Activated gamma-delta T cell treated with anti-CD3 and anti-CD28 coated beads, Interleukin-2, amount 50 U/mL, for 16 hours (primary cell): Measurements from ENCODE around the gene ZNF99.
"Not testable (repeated sequence)": the region's sequence is repeated elsewhere in the genome, so short reads cannot be mapped to it uniquely, and the experiment has no call there.

Experiments
- DNase-seq: peaks from one replicate; pipeline ENCODE4 v3.0.0-alpha.2; 2020; ENCODE audit warnings: low read depth

Gene ZNF99

DNA sequence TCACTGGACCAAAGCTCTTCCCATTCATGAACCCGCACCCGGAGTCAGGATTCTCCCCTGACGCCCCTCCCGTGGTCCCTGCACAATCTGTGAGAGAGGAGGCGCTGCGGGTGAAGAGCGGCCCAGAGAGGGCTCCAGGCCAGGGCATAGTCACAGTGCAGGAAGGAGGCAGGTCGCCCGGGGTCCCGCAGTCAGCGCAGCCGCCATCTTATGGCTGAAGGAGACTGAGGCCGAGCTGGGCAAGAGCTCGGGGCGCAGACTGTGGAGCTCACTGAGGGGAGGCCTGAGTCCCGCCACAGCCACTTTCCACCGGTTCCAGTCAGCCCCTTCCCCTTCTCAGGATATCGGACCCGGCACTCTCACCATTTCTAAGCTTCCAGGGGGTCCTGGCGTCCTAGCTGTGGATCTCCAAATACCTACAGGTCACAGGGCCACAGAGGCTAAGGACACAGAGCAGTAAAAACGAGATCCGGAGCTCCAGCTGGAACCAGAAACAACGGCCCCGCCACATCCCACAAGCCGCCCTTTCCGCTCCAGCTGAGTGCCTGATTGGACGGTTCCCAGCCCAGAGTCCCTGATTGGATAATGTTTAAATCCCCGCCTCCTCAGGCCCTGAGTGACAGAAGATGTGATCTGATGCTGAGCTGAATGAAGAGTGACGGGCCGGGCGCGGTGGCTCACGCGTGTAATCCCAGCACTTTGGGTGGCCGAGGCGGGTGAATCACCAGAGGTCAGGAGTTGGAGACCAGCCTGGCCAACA, at the start of gene ZNF99:
ZNF99 (minus strand) TSS at position 501 of the 760 bp plus-strand sequence; CDS start at position 366, 135 bp downstream.
- no peak for DNase-seq

DNA sequence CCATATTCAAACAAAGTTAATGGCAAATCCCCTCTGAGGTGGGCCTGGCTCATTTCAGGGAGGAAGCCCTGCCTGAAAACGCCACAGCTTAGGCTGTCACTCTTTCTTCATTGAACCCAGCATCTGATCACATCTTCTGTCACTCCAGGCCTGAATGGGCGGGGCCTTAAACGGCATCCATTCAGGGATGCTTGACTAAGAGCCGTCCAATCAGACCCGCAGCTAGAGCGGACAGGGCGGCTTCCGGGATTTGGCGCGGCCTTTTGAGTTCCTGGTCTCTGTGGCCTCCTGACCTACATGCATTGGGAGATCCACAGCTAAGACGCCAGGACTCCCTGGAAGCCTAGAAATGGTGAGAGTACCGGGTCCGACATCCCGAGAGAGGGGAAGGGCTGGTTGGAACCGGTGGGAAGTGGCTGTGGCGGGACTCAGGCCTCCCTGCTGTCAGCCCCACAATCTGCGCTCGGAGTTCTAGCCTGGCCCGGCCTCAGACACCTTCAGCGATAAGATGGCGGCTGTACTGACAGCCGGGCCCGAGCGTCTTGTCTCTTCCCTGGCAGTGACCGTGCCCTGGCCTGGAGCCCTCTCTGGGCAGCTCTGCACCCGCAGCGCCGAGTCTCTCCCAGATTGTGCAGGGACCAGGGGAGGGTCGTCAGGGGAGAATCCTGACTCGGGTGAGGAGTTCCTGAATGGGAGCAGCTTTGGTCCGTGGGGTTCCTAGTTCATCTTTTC, 48.2 kb upstream of the ZNF99 start, which contains the start of gene ZNF723:
ZNF723 (plus strand) TSS at position 261 of the 732 bp plus-strand sequence; CDS start at position 350, 89 bp downstream.
- DNase-seq = no peak

DNA sequence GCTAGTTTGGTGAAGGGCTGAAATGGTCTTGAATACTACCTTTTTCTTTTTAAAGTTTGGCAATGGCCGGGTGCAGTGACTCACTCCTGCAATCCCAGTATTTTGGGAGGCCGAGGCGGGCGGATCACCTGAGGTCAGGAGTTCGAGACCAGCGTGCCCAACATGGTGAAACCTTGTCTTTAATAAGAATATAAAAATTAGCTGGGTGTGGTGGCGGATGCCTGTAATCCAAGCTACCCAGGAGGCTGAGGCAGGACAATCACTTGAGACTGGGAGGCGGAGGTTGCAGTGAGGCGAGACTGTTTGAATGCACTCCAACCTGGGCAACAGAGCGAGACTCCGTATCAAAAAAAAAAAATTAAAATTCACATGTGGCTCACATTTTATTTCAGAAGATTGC, 47.3 kb upstream of the ZNF99 start:
- no peak for DNase-seq

DNA sequence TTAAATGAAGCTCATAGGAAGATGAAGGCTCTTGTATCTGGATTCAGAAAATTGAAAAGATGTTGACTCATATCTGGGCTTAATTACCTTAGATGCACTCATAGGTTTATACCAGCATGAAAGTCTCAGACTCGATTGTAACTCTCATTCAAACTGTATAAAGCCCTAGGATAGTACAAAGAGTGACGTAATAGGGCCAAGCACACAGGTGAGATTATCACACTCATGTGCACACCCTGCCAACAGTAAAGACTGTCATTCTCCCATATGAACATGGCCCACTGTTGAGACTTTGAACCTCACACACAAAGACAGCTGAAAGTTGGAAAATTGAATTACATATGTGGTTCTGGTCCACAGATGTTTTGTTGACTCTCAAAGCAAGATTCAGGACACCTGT, 30.2 kb upstream of the ZNF99 start:
- no peak for DNase-seq

DNA sequence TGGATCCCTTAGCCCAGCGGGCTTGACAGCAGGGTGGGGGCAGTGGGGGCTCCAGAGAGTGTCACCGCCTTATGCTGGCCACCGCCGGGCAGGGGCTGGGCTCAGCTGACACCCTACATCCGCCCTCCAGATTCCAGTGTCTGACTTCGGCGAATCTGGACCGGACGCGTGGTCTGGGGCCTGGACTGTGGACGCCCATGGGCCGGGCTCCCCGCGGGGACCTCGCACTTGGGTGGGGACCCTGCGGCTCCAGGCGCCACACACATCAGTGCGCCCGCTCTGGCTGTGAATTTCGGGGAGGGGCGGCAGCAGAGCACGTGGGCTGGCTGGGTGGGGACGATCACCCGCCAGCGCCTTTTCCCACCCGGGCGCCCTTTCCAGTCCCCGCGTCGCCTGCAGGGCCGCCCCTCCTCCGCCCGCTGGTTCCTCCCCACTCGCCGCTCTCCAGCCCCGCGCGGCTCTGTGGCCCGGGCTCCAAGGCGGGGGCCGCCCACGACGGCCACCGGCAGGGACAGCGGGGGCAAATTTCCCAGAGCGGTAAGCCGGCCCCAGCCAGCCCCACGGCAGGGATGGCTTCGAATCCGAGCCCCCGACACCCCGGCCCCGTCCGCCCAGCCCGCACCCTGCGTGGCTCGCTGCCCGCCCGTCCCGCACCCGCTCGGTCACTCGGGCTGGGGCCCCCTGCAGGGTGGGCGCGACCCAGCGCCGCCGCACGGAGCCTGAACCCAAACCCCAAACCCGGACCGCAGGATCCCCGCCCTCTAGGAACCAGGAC, 23.3 kb upstream of the ZNF99 start:
- DNase-seq = no peak

DNA sequence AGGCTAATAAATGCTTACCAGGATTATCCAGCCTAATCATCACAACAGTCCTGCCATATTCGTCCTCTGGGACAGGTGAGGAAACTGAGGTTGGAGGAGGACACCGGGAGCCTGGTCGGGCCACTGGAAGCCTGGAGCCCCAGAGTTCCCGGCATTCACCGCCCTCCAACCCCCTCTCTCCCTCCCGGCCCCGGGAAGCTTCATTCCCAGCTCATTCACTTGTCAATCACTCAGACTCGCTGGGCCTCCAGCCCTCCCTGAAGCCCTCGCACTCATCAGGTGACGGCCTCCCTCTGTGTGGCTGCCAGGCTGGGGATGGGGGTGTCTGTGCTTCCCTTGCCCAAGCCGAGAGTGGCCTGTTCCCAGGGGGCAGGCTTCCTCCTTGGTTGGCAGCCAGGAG, 22.5 kb upstream of the ZNF99 start:
- DNase-seq = no peak

DNA sequence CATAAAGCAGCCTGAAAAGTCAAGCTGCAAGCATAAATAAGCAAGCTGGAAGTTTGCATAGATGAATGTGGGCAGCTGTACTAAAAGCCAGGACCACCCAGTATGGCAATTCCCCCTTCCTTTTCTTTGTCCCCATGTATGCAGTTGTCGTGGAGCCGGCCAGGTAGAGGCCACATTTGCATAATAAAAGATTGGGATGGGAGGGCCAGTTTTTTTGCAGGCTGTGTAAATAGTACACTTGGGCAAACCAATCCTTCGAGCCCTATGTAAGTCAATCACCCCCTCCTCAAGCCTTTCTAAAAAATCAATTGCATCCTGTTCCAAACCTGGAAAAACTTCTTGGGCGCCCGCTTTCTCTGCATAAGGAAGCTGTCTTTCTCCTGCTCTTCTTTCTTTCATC, 13.1 kb upstream of the ZNF99 start:
- no peak for DNase-seq

DNA sequence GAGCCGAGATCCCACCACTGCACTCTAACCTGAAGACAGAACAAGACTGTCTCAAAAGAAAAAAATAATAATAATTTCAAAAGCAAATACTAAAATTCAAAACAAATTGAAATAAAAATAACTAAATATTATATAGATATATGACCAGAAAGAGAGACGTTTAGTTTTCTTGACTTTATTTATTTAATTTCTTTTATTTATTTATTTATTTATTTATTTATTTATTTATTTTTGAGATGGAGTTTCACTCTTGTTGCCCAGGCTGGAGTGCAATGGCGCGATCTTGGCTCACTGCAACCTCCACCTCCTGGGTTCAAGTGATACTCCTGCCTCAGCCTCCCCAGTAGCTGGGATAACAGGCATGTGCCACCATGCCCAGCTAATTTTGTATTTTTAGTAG, 8.9 kb upstream of the ZNF99 start:
- not testable (repeated sequence) for DNase-seq

DNA sequence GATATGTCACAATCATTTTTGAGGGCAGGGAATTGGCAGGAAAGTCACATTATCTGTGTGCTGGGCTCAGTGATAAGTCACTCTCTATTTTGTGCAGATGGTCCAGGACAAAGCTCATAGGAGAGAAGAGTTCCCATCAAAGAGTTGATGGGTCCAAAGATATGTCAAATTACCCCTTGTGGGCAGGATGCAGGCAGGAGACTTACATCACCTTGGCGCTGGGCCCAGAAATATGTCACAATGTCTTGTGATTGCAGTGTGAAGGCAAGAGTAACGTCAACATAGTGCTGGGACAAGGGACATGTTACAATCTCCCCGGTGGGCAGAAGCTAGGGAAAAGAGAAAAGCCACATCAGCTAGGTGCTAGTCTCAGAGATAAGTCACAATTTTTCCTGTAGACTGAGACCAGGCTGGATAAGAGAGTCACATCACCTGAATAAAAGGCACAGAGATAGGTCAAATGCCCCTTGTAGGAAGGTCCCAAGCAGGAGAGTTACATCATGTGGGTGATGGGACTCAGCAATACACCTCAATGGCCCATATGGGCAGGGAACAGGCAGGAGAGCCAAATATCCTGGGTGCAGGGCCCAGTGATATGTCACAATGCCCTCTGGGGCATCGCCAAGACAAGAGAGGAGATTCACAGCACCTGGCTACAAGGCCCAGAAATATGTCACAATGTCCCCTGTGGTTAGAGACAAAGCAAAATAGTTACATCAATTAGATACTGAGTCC, 47.9 kb downstream of the ZNF99 start:
- no peak for DNase-seq

DNA sequence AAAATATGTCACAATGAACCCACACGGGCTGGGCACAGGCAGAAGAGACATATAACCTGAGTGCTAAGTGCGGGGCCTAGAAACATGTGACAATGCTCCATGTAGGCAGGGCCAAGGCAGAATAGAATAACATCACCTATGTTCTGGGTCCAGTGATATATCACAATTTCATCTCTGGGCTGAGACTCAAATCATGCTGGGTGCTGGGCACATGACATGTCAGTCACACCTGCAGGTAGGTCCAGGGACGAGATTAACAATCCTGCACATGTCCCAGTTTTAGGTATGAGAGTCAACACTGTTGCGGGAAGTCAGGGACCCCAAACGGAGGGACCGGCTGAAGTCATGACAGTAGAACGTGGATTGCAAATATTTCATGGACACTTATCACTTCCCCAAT, 50.3 kb downstream of the ZNF99 start:
- no peak for DNase-seq

DNA sequence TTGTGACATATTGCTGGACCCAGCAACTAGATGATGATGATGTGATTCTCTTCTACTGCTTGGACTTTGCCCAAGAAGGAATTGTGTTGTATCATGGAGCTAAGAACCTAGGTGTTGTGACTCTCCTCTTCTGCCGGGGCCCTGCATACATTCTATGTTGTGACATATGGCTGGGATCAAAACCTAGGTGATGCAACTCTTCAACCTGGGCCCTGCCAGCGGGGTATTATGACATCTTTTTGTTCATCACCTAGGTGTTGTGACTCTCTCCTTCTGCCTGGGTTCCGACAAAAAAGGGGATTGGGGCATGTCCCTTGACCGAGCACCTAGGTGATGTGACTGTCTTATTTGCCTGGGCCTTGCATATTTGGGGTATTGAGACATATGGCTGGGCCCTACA, 55.7 kb downstream of the ZNF99 start:
- DNase-seq = not testable (repeated sequence)

DNA sequence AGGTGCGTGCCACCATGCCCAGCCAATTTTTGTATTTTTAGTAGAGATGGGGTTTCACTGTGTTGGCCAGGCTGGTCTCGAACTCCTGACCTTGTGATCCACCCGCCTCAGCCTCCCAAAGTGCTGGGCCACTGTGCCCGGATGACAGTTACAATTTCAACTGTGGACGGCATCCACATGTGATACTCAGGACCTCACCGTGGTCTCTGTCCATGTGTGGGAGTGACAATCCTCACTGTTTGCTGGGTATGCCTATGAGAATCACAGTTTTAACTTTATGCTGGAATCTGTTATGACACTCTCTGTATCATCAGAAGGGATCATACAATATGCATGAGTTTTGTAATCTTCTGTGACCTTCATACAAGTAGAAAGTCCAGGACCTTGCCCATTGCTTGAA, 62.4 kb downstream of the ZNF99 start:
- DNase-seq = not testable (repeated sequence)

DNA sequence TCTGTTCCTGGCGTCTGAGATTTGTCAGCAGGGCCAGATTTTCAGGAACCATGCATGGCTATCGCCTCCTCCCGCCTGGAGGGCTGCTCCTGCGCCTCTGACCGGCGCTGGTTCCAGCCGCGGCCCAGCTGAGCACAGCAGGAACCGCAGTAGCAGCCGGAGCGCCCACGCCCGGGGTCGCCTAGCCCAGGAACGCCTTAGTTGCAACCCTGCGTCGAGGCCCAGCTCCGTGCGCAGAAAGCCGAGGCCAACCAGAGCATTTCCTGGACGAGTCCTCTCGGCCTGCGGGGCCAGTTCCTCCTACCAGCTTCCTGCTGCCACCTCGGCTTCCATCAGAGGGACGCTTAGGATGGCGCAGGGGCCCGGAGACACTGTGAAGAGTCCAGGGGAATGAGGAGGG, 75.0 kb downstream of the ZNF99 start:
- DNase-seq = no peak

DNA sequence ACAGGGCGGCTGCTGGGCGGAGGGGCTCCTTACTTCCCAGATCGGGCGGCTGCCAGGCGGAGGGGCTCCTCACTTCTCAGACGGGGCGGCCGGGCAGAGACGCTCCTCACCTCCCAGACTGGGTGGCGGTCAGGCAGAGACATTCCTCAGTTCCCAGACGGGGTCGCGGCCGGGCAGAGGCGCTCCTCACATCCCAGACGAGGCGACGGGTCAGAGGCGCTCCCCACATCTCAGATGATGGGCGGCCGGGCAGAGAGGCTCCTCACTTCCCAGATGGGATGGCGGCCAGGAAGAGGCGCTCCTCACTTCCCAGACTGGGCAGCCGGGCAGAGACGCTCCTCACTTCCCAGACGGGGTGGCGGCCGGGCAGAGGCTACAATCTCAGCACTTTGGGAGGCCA, 80.9 kb downstream of the ZNF99 start:
- DNase-seq = not testable (repeated sequence)

DNA sequence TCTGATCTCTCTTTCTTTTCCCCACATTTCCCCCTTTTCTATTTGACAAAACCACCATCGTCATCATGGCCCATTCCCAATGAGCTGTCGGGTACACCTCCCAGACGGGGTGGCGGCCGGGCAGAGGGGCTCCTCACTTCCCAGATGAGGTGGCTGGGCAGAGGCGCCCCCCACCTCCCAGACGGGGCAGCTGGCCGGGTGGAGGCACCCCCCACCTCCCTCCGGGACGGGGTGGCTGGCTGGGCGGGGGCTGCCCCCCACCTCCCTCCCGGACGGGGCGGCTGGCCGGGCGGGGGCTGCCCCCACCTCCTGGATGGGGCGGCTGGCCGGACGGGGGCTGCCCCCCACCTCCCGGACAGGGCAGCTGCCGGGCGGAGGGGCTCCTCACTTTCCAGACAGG, 81.3 kb downstream of the ZNF99 start:
- not testable (repeated sequence) for DNase-seq
